ENCODE data around the gene ZNF532. TPM values are rescaled to one million over a fixed set of nuclear protein-coding genes. Genes with fewer than 3 reads are reported as not detected.
A peak's percentile ranks its signal among the peaks of the same experiment; 100 is the strongest.

Gene ZNF532
- total RNA-seq, 4 donors from 2014 or later, result 48.3 to 128 (median 96.2) TPM

DNA sequence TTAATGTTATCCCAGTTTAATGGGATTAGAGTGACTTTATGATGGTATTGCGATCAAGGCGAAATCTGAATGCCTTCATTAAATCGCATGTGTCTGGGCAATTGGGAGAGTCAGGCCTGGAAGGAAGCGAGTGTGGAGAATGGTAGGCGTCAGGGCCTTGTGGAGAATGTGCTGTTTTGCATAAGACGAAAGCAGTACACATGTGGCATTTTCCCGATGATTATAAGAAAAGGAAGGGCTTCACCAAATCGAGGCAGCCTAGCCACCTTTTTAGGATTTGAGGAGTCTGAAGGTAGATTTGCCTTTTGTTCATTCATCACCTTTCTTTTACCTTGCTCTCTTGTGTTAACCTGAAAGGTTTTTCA is 1.0 kb downstream of the ZNF532 start:
- Histone ChIP-seq H3K4me3 (no peak overlapping the region), H3K9me3 (no peaks in the 10 kb centered on the region), H3K36me3 (peaks cover 0 to 37% of the 10 kb centered on the region in 2 donors), H3K27me3 (no peaks in the 10 kb centered on the region), H3K27ac (peak overlapping the region in 3 of 4 donors; percentile 94 to 98 (median 95)), H3K4me1 (peaks cover 0 to 78% (median 23%) of the 10 kb centered on the region in 3 donors)
- WGBS, 2 donors (ENCODE audit: low coverage in 1 of 2), result 72 to 73% methylated on average over 8 of the region's 8 CpGs
- TF ChIP-seq POLR2AphosphoS5 (IDR thresholded peaks at IDR 0.05) (no peak), POLR2A (IDR thresholded peaks at IDR 0.05) (no peak), EP300 (IDR thresholded peaks at IDR 0.05) (no peak)
- TF ChIP-seq, protein P1, sequence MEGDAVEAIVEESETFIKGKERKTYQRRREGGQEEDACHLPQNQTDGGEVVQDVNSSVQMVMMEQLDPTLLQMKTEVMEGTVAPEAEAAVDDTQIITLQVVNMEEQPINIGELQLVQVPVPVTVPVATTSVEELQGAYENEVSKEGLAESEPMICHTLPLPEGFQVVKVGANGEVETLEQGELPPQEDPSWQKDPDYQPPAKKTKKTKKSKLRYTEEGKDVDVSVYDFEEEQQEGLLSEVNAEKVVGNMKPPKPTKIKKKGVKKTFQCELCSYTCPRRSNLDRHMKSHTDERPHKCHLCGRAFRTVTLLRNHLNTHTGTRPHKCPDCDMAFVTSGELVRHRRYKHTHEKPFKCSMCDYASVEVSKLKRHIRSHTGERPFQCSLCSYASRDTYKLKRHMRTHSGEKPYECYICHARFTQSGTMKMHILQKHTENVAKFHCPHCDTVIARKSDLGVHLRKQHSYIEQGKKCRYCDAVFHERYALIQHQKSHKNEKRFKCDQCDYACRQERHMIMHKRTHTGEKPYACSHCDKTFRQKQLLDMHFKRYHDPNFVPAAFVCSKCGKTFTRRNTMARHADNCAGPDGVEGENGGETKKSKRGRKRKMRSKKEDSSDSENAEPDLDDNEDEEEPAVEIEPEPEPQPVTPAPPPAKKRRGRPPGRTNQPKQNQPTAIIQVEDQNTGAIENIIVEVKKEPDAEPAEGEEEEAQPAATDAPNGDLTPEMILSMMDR (IDR thresholded peaks at IDR 0.05), result no peak
- ATAC-seq, result no peak

DNA sequence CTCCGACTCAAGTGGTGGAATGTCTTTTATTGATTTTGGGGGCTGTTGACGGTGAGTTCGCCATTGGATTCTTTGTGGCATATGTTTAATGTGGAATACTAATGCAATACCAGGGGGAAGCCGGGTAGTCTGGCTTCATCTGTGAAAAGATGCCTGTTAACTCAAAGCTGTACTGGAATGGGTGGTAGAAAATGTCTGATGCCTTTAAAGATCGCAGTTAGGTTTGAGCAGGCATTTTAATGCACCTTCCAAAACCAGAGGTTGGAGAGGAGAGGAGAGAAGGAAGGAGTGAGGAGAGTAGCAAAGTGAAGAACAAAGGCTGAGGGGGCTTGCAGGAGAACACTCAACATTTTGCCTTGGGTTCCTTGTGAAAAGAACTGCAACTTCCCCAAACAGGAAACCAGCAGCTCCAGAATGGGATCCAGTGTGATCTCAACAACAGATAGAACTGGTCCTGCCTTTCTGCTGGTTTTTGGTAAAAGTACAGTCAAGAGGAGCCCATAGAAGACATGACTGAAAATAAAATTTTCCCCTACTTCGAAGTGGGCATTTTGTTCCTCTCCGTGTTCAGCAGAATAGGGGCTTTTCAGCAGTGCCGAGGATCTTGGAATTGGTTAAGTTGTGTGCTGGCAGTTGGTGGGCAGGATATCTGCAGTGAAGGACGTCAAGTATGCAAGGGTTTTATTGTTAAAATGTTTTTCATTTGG is 1.5 kb downstream of the ZNF532 start:
- H3K36me3 ChIP-seq, result peaks cover 0 to 37% of the 10 kb centered on the region in 2 donors
- no peak for TF ChIP-seq POLR2AphosphoS5 (IDR thresholded peaks at IDR 0.05)
- TF ChIP-seq POLR2A (IDR thresholded peaks at IDR 0.05), result no peak
- TF ChIP-seq EP300 (IDR thresholded peaks at IDR 0.05), result no peak
- TF ChIP-seq, protein P1 (IDR thresholded peaks at IDR 0.05), result no peak
- no peak for ATAC-seq
- 6 to 41% methylated on average over 3 to 9 of the region's 9 CpGs for WGBS, 2 donors (ENCODE audit: low coverage in 1 of 2)
- no peaks in the 10 kb centered on the region for H3K27me3 ChIP-seq
- H3K27ac ChIP-seq, result peak overlapping the region in 3 of 4 donors; percentile 94 to 98 (median 95)
- no peaks in the 10 kb centered on the region for H3K9me3 ChIP-seq
- H3K4me3 ChIP-seq, result no peak overlapping the region
- H3K4me1 ChIP-seq, result peaks cover 0 to 78% (median 23%) of the 10 kb centered on the region in 3 donors

DNA sequence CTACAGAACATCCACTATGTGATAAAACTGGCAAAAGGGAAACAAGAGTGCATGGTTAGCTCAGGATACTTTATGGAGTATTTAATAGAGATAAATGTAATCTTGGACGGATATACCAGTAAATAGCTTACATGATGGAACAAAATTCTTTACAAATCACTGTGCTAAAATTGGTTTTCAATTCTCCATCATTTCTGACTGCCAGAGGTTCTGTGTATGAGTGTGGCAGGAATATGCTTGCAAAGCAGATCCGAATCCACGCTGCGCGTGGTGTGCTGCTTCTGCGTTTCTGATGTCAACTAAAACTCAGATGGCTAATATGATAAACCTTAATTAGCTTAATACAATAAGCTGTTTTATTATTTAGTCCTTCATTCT is 2.1 kb downstream of the ZNF532 start:
- Histone ChIP-seq H3K4me3 (no peak overlapping the region), H3K36me3 (peaks cover 0 to 37% of the 10 kb centered on the region in 2 donors), H3K4me1 (peaks cover 0 to 78% (median 26%) of the 10 kb centered on the region in 3 donors), H3K27me3 (no peaks in the 10 kb centered on the region), H3K27ac (peak overlapping the region in 3 of 4 donors; percentile 94 to 98 (median 95)), H3K9me3 (no peaks in the 10 kb centered on the region)
- ATAC-seq, result no peak
- 33 to 51% methylated on average over 6 of the region's 6 CpGs for WGBS, 2 donors (ENCODE audit: low coverage in 1 of 2)
- TF ChIP-seq POLR2A (IDR thresholded peaks at IDR 0.05), result no peak

DNA sequence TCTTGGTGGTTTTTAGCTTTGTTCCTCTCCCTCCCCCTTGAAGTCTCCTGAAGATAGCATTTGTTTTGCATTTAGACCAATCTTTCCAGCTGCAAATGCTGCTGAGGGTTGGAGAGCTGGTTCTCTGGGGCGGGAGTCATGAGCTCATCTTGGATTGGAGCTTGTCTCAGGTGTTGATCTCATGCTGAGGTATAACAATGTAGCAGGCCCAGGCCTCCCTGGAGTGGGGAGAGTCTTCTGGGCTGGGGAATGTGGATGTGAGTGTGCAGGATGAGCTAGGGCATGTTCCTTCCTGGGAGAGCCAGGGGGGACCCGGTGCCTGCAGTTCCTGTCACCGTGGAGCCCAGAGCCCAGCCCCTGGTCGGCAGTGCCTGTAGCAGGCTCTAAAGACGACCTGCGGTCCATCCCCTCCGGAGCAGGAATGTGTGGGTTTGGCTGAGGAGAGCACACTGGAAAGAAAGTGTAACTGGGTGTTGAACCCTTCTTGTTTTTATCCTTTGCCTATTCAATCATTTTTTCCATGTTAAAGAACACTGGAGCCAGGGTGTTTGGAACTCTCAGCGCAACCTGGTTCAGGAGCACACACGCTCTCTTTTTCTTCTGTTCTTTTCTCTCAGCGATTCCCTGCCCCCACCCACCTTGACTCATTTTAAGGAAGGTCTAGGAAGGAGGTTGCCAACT is 2.7 kb downstream of the ZNF532 start:
- no peak for ATAC-seq
- TF ChIP-seq, protein P1 (IDR thresholded peaks at IDR 0.05), result no peak
- TF ChIP-seq POLR2A (IDR thresholded peaks at IDR 0.05) (no peak), EP300 (IDR thresholded peaks at IDR 0.05) (no peak), POLR2AphosphoS5 (IDR thresholded peaks at IDR 0.05) (no peak)
- 34 to 49% methylated on average over 4 to 9 of the region's 10 CpGs for whole genome bisulfite sequencing, 2 donors (ENCODE audit: low coverage in 1 of 2)
- Histone ChIP-seq H3K36me3 (peaks cover 0 to 37% of the 10 kb centered on the region in 2 donors), H3K27me3 (no peaks in the 10 kb centered on the region), H3K27ac (peak overlapping the region in 2 of 4 donors; percentile 95 to 98), H3K9me3 (no peaks in the 10 kb centered on the region), H3K4me3 (no peak overlapping the region), H3K4me1 (peaks cover 0 to 77% (median 26%) of the 10 kb centered on the region in 3 donors)

DNA sequence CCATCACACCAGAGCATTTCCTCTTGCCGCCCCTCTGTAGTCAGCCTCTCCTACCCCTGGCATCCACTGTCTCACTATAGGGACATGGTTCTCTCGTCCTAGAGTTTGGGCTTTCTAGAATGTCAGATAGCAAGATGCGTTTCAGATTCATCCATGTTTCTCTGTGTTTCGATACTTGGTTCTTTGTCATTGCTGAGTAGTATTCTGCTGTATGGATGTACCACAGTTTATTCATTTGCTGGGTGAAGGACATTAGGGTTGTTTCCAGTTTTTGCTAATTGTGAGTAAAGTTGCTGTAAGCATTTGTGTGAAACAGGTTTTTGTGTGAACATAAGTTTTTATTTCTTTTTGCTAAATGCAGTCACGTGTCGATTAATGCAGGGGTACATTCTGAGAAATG is 3.8 kb downstream of the ZNF532 start:
- ATAC-seq, result no peak
- no peaks in the 10 kb centered on the region for H3K9me3 ChIP-seq
- peaks cover 0 to 46% of the 10 kb centered on the region in 2 donors for H3K36me3 ChIP-seq
- TF ChIP-seq POLR2A (IDR thresholded peaks at IDR 0.05) (no peak), EP300 (IDR thresholded peaks at IDR 0.05) (no peak), POLR2AphosphoS5 (IDR thresholded peaks at IDR 0.05) (no peak)
- TF ChIP-seq, protein P1 (IDR thresholded peaks at IDR 0.05), result no peak
- H3K4me1 ChIP-seq, result peaks cover 0 to 71% (median 26%) of the 10 kb centered on the region in 3 donors
- 89 to 100% methylated on average over 2 to 6 of the region's 6 CpGs for WGBS, 2 donors (ENCODE audit: low coverage in 1 of 2)
- H3K27me3 ChIP-seq, result no peaks in the 10 kb centered on the region
- no peak overlapping the region for H3K27ac ChIP-seq
- no peak overlapping the region for H3K4me3 ChIP-seq
